HG03378 (cell line): ENCODE data around the gene LRP1.

ENCODE experiments used
- ATAC-seq: cut with Tn5 transposase; IDR thresholded peaks from one replicate; pipeline ENCODE4 v1.9.1; 2021; ENCODE audit warnings: mild to moderate bottlenecking, moderate library complexity; ENCODE audit not compliant: unreplicated experiment

LRP1 gene

DNA sequence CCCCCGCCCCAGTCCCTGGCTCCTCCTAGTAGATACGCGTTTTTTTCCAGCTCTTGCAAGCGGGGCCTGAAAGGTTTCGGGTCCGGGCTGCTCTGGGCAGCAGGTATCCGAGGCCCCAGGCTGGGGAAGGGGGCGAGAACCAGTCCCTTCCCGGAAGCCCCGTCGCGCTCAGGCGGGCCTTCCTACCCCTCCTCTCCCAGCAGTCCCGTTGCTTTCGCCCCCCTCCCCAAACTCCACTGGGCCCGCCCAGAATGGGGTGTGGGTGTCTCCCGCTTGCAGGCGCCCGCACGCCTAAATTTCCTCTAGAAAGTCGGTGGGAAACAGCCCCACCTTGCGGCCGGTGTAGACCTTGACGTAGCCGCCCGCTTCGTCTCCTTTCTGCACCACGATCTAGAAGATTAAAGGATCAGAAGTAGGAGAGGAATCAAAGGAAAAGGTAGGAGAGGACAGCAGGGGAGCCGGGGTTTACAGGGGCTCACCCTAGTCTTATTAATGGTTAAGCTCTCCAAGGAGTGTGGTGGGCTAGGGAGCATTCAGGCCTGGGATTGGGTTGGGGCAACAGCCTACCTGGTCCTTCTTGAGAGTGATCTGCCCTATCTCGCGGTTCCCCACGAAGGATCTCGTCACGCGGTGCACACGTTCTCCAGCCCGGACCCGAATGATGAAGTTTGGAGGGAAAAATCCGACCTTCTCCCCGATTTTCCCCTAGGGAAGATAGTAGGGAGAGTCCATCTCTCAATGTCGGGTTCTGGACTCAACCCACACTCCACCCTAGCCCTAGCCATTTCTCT, 115.4 kb downstream of the LRP1 start:
- ATAC-seq: no peak

DNA sequence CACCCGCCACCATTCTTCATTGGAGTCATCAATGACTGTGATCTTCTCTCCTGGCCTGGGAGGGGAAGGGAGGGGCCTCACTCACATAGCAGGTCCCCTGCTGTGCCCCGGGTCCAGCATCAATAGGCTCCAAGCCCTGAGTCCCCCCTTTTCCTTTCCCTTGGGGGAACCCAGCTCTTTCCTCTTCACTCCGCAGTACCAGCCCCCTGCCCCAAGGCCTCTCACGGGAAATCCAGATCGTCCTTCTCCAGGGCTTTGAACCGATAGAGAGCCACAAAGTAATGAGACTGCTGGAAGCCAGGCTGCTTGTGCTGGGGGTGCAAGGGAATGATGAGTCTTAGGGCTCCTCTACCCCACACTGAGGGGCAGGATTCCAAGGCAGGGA, 116.0 kb downstream of the LRP1 start:
- no peak for ATAC-seq

DNA sequence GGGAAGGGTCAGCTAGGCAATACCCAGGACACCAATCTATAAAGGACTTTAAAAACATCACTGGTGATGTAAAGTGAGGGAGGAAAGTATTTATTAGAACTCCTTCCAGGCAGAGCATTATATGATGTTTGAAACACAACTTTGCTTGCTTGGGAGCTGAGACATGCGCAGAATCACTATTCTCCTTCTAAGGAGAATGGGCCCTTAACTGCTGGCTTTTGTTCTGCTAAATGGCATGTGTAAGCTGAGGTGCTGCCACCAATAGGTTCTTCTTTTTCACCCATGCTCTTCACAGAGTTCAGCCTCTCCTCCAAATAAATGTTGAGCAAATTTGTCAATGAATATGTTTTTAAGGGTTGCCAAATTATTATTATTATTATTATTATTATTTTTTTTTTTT, 118.8 kb downstream of the LRP1 start:
- ATAC-seq: no peak

DNA sequence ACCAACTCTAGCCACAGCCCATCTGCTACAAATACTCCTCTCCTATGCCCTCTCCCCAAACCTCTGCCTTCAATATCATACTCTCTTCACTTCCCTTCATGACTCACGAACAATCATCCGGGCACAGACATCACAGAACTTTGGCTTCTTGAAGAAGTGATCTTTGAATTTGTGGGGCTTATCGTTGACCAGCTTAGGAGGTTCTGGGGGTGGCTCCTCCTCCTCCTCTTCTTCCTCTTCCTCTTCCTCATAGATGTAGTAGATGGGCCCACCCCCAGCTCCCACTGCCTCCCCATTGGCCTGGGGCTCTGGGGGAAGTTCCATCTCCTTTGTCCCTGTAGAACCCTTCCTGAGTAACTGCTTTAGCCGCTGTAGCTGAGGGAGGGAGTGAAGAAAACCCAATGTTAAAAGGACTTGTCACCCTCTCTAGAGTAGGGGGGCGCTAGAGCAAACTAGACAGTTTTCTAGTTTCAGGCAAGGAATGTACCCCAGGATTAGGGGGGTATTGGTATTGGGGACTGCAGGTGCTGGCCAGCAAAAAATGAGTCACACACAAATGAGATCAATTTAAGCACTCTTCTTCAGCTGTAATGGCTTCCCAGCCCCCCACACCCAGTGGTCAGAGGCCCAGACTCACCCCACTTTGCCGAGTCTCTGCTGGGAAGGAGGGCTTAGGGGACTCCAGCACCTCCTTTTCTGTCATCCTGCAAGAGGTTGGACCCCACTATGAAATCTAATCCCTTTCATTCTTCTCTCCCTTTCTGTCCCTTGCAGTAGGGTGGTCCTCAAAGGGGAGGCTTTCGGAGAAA, 120.9 kb downstream of the LRP1 start:
- ATAC-seq: no peak

DNA sequence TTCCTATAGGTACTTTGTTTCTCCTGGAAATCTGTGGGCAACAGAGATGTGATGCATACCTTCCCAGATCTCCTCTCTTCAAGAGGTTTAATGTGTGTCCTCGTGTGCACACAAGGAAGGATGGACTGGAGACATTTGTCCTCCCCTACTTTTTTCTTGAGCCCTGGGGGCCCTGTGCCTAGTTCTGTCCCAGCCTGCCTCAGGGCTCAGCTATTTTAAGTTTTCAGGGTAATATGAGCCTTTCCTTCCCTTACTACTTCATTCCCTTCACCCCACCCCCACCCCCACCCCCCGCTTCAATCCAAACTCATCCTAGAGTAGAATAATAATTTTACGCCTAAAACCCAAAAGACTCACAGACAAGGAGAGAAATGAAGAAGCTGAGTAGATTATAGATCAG, 122.3 kb downstream of the LRP1 start:
- no peak for ATAC-seq

DNA sequence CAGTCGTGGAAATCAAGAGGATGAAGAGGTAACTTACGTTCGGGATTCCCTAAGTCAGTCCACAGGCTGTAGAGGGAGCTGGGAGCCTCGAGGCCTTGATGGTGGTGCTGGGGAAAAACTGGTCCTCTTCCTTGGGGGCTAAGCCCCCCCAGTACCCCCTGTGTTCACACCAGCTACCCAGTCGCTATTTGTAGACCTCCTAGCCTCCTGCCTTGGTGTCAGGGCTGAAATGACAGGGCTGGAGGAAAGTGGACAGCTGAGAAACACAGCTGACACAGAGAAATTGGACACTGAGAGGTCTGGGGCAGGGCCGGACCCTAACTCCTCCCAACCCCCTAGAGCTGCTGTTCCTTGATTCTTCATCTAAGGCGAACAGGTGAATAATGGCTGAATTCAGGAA, 122.7 kb downstream of the LRP1 start, which contains the start of gene STAC3:
STAC3 (minus strand) TSS at position 232 of the 400 bp plus-strand sequence. CDS start 1,551 bp downstream, outside the sequence.
- ATAC-seq: no peak

DNA sequence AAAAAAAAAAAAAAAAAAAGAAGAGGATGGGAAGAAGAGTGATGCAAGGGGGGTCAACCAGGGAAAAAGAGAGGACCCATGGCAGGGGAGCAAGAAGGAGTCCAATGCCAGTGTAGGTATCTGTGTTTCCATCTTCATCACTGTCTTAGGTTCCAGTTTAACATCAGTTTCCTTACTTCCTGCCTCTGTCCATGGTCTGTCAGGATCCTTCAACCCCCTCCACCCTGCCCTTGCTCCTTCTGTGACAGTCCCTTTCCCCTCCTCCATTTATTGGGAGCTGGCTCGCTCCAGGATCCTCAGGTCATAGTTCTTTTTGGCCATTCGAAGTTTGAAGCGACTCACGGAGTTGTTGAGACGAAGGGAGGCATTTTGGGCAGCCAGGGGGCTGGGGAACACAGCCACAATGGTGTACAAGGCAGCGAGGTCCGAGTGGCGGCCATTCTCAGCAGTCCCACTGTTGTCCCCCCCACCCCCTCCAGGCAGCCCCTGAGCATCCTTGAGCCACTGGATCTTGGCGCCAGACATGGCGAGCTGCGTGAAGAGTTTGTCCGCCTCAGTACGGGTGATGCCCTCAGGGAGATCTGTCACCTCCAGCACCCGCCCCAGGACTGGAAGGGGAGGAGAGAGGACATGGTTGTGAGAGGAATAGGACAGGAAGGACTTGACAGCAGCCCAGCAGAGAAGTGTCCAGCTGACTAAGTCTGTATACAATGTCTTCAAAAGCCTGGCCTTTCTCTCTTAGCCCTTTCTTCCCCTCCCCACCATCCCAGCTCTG, 126.4 kb downstream of the LRP1 start:
- no peak for ATAC-seq

DNA sequence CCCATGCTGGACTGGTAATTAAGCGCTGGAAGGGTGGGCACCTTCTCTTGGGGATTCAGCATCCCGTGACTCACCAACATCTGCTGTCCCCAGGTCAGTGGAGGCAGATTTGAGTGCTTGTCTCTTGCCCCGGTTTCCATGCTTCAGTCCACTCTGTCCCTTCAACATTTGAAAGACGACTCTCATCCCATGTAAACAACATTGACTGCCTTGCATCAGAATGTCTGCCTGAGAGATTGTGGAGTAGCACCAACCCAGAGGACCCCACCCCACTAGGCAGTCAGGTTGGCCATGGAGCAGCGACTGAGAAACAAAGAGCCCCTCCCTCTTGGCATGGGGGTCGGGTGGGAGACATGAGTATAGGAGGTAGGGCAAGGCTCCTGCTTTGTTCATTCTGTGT, 127.6 kb downstream of the LRP1 start:
- ATAC-seq: no peak

DNA sequence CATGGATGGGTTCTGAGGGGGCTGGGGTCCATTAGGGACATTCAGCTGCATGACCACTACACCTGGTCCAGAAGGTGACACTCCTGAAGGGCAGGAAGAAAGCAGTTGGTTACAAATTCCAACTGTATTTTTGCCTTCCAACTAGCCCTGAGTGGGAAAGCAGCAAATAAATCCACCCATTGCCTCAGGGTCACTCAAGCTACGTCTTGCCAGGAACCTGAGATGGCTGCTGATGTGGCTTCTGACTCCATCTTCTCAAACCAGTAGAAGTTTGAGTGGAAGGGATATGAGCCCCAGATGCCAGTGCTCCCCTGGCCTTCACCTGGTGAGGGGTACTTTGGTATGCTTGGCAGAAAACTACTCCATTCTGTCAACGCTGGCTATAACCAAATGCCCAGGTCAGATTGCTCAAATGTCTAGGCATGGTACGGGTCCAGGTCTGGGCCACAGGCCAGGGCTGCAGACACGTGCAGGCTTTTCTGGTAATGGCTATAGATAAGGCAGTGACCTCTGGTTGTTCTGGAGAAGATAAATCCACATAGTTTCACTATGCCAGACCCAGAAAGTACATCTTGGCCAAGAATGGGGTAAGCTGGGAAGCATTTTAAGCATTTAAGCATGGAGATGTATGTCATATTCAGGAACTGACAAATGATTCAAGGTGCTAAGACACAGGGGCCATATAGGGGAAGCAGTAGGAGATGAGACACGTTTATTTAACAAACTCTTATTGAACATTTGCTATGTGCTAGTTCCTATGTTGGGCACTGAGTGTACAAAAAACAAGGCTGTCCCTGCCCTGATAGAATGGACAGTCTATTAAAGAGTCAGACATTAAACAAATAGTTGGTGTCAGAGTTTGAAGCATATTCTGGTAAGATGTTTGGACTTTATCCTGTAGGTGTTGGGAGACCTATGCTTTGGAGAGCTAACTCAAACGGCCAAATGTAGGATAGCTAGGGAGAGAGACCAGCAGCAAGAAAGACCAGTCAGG, 131.0 kb downstream of the LRP1 start:
- ATAC-seq: no peak

DNA sequence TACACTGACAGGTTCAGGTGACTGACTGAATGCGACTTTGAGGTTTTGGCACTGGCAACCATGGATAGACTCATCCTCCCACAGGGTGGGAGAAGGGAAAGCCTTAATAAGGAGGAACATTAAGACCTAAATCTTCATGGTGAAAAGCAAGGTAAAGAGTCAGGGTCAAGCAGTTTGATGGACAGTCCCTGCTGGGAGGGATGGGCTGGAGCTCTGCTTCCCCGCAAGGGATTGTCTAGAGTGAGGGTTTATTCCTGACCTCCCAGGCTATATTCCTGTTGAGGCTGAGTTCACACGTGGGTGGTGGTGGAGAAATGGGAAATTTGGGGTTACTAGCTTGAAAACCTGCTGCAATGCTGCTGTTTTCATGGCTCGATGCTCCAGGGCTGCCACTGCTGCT, 132.1 kb downstream of the LRP1 start:
- ATAC-seq: no peak

DNA sequence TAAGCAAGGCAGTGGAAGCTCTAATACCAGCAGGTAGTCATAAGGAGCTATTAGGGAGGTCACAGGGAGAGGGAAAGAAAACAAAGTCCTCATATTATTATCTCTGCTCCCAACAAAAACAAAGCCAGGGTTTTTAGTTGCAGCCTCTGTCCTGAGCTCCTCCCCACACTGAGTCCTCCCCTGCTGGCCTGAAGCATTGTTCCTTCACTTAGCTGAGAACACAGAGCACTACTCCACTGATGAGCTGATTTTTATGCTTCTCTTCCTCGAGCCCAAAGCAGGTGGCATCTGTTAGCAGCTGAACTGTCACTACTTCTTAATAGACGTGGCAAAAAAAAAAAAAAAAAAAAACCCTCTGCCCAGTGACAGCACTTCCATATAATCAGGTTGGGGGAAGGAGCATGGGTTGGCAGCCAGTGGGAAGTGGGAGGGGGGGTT, 133.2 kb downstream of the LRP1 start:
- ATAC-seq: no peak

DNA sequence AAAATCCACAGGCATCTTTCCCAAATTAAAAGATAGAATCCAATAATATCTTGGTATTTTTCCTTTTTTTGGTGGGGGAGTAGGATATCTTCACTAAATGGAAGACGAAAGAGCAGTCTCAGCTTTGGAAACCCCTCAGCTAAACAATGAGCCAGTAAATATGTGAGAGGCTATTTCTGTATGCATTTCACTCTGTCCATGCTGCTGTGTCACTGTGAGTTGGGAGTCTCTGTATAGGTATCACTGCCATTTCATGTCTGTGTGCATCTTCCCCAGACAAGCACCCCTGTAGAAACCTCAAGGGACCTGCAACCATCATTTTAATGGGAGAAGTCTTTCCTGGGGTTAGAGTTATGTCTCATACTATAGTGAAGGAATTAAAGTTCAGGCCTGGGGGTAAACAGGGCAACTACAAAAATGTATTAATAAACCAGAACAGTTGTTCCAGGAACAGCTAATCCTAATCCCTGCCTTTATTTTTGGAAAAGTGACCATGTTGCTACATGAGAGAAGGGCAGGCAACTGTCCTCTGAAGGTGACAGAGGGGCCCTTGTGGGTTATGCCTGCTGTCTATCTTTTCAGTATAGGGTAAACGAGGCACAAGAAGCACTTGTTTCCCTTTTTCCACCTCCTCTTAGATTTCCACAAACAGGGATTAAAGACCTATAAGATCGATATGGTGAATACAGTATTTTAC, 134.0 kb downstream of the LRP1 start:
- no peak for ATAC-seq
